ENCODE measurements around the gene RFNG. TPM values are rescaled to one million over a fixed set of nuclear protein-coding genes. Genes with fewer than 3 reads are reported as not detected.

RFNG gene
- polyA plus RNA-seq, 4 donors: 36.9 to 61.9 (median 40.6) TPM

GRCh38 chr17:82030470-82031302, 20.9 kb downstream of the RFNG start:
- DNase-seq (ENCODE audit: low read depth in 4 of 4, low spot score in 3 of 4): no peak

- no peak for DNase-seq (ENCODE audit: low read depth in 4 of 4, low spot score in 3 of 4)
Measured at GRCh38 chr17:82029990-82030469, 21.6 kb downstream of the RFNG start.

- DNase-seq (ENCODE audit: low read depth in 4 of 4, low spot score in 3 of 4): no peak
Measured at GRCh38 chr17:82029391-82029790, 22.2 kb downstream of the RFNG start.

- DNase-seq (ENCODE audit: low read depth in 4 of 4, low spot score in 3 of 4): no peak
Measured at GRCh38 chr17:82028966-82029365, 22.6 kb downstream of the RFNG start.

- no peak for DNase-seq (ENCODE audit: low read depth in 4 of 4, low spot score in 3 of 4)
Measured at GRCh38 chr17:82028246-82028645, 23.4 kb downstream of the RFNG start.

GRCh38 chr17:82025401-82026107, 26.1 kb downstream of the RFNG start:
- DNase-seq (ENCODE audit: low read depth in 4 of 4, low spot score in 3 of 4): no peak

GRCh38 chr17:82024859-82025258, 26.8 kb downstream of the RFNG start:
- no peak for DNase-seq (ENCODE audit: low read depth in 4 of 4, low spot score in 3 of 4)

GRCh38 chr17:82023447-82024241, 28.0 kb downstream of the RFNG start:
- DNase-seq (ENCODE audit: low read depth in 4 of 4, low spot score in 3 of 4): no peak

- DNase-seq (ENCODE audit: low read depth in 4 of 4, low spot score in 3 of 4): peak; percentile 94 to 98 (median 97)
Measured at GRCh38 chr17:82022981-82023446, 28.6 kb downstream of the RFNG start, which contains the start of gene LRRC45. TSS of gene LRRC45 (plus strand) at chr17:82023305. CDS start at chr17:82023644, 339 bp downstream.

- no peak for DNase-seq (ENCODE audit: low read depth in 4 of 4, low spot score in 3 of 4)
Measured at GRCh38 chr17:82022310-82022980, 29.2 kb downstream of the RFNG start, which contains the start of gene CENPX. TSS of gene CENPX (minus strand) at chr17:82022878. CDS start at chr17:82022861, 17 bp downstream.

GRCh38 chr17:82021900-82022309, 29.7 kb downstream of the RFNG start:
- DNase-seq (ENCODE audit: low read depth in 4 of 4, low spot score in 3 of 4): no peak

GRCh38 chr17:82021107-82021899, 30.3 kb downstream of the RFNG start:
- no peak for DNase-seq (ENCODE audit: low read depth in 4 of 4, low spot score in 3 of 4)

- no peak for DNase-seq (ENCODE audit: low read depth in 4 of 4, low spot score in 3 of 4)
Measured at GRCh38 chr17:82020572-82021106, 31.0 kb downstream of the RFNG start.

- DNase-seq (ENCODE audit: low read depth in 4 of 4, low spot score in 3 of 4): no peak
Measured at GRCh38 chr17:82019690-82020571, 31.7 kb downstream of the RFNG start.

- no peak for DNase-seq (ENCODE audit: low read depth in 4 of 4, low spot score in 3 of 4)
Measured at GRCh38 chr17:82018989-82019689, 32.5 kb downstream of the RFNG start.

GRCh38 chr17:82018152-82018988, 33.2 kb downstream of the RFNG start:
- DNase-seq (ENCODE audit: low read depth in 4 of 4, low spot score in 3 of 4): no peak

All from left renal pelvis (tissue), 4 donors.